HG02759 (cell line): ENCODE data around the gene TAF8.

Experiments used
- ATAC-seq: cut with Tn5 transposase; IDR thresholded peaks from one replicate; pipeline ENCODE4 v1.9.1; 2021; ENCODE audit warnings: mild to moderate bottlenecking, moderate library complexity; ENCODE audit not compliant: unreplicated experiment

The TAF8 gene

GRCh38 chr6:42120895-42121865, 70.9 kb downstream of the TAF8 start:
- no peak for ATAC-seq

GRCh38 chr6:42123379-42124103, 73.2 kb downstream of the TAF8 start:
- ATAC-seq, result no peak

- no peak for ATAC-seq
Observed at GRCh38 chr6:42124223-42124836, 74.0 kb downstream of the TAF8 start.

GRCh38 chr6:42125231-42125630, 74.9 kb downstream of the TAF8 start:
- ATAC-seq, result no peak

GRCh38 chr6:42125663-42126062, 75.3 kb downstream of the TAF8 start:
- no peak for ATAC-seq

GRCh38 chr6:42128460-42129359, 78.4 kb downstream of the TAF8 start:
- no peak for ATAC-seq

GRCh38 chr6:42129360-42129676, 79.0 kb downstream of the TAF8 start:
- no peak for ATAC-seq

- ATAC-seq, result no peak
Observed at GRCh38 chr6:42131531-42131930, 81.2 kb downstream of the TAF8 start.

GRCh38 chr6:42133926-42134325, 83.6 kb downstream of the TAF8 start:
- ATAC-seq, result no peak

- ATAC-seq, result no peak
Observed at GRCh38 chr6:42135161-42135560, 84.8 kb downstream of the TAF8 start.

GRCh38 chr6:42135722-42136121, 85.4 kb downstream of the TAF8 start:
- ATAC-seq, result no peak

GRCh38 chr6:42136508-42137193, 86.3 kb downstream of the TAF8 start:
- peak; percentile 43 for ATAC-seq
